A549 (cell line): Measurements from ENCODE around the gene PCBP3. TPM values are rescaled to one million over a fixed set of nuclear protein-coding genes. Genes with fewer than 3 reads are reported as not detected.

Source experiments
- ATAC-seq, 2 experiments: fragments of 200-7000 bp in 1 of 2; fragments of >200 bp in 1 of 2; cut with Nextera tagmentation in 1 of 2; cut with Tn5 transposase in 1 of 2; 3 replicates each; pipeline versions ENCODE4 v1.8.0 to v1.9.1; 2018 to 2020; ENCODE audit warnings: mild to moderate bottlenecking in 1 of 2, moderate library complexity in 1 of 2
- CTCF ChIA-PET: fragments of 300-600 bp; sonication (Branson Sonifier 250); formaldehyde crosslinking; extraction: SDS; loops from one replicate; lab custom pipeline; 2021; ENCODE audit warnings: antibody characterized with exemption, inconsistent platforms; lab: Yijun Ruan, JAX
- POLR2A ChIA-PET: fragments of 350-600 bp; formaldehyde crosslinking; extraction: SDS; loops from one replicate; lab custom pipeline; 2021; ENCODE audit warnings: antibody characterized with exemption, inconsistent platforms; lab: Yijun Ruan, JAX
- DNase-seq, 2 experiments: peaks; one replicate each; pipeline versions ENCODE4 v3.0.0 to v3.0.0-alpha.2; 2011 to 2016; ENCODE audit warnings: low read depth in 1 of 2, low spot score in 1 of 2
- FAIRE-seq: peaks from 2 replicates; lab custom pipeline; 2011; peaks lifted over from hg19 to GRCh38; lab: Jason Lieb, UNC
- H3K27ac ChIP-seq, 2 experiments: fragments of >200 bp; sonication (Bioruptor Twin); formaldehyde crosslinking; 3 replicates each; pipeline ENCODE4 v1.5.1; 2016 to 2017
- H3K4me1 ChIP-seq: fragments of >200 bp; sonication (Bioruptor Twin); formaldehyde crosslinking; 3 replicates; pipeline ENCODE4 v1.6.1; 2016
- H3K4me2 ChIP-seq: fragments of >200 bp; sonication (Bioruptor Twin); formaldehyde crosslinking; 3 replicates; pipeline ENCODE4 v1.6.1; 2016
- H3K4me3 ChIP-seq: fragments of >200 bp; sonication (Bioruptor Twin); formaldehyde crosslinking; 3 replicates; pipeline ENCODE4 v1.5.1; 2016
- H3K9me3 ChIP-seq: fragments of >200 bp; sonication (Bioruptor Twin); formaldehyde crosslinking; 3 replicates; pipeline ENCODE4 v1.6.1; 2016
- BHLHE40 ChIP-seq: IDR thresholded peaks from 2 replicates; pipeline ENCODE4 v1.6.1; 2012; ENCODE audit warnings: low read depth, low read length, inconsistent platforms
- CBX2 ChIP-seq: fragments of 200-600 bp; sonication (generic); IDR thresholded peaks from 2 replicates; pipeline ENCODE4 v1.6.1; 2016; ENCODE audit warnings: low read depth, mild to moderate bottlenecking, borderline replicate concordance
- HDAC2 ChIP-seq: fragments of 200-600 bp; sonication (generic); IDR thresholded peaks from 2 replicates; pipeline ENCODE4 v1.6.1; 2016
- HOXB5 ChIP-seq: fragments of 250-450 bp; sonication (Bioruptor Pico); IDR thresholded peaks from 2 replicates; pipeline ENCODE4 v1.5.0; 2020; ENCODE audit warnings: mild to moderate bottlenecking, moderate library complexity
- KDM1A ChIP-seq: fragments of 200-600 bp; sonication (generic); IDR thresholded peaks from 2 replicates; pipeline ENCODE4 v1.6.1; 2016; ENCODE audit warnings: low read depth, mild to moderate bottlenecking
- KDM5A ChIP-seq: fragments of 200-600 bp; sonication (generic); IDR thresholded peaks from 2 replicates; pipeline ENCODE4 v1.6.1; 2016; ENCODE audit warnings: antibody characterized with exemption, mild to moderate bottlenecking
- MAFK ChIP-seq: fragments of 450-650 bp; IDR thresholded peaks from 2 replicates; pipeline ENCODE4 v1.6.1; 2014; ENCODE audit not compliant: partially characterized antibody
- NR3C1 ChIP-seq: fragments of >200 bp; sonication (Bioruptor Twin); formaldehyde crosslinking; IDR thresholded peaks from 3 replicates; pipeline ENCODE4 v1.6.1; 2017
- PHF8 ChIP-seq: fragments of 200-600 bp; sonication (generic); IDR thresholded peaks from 2 replicates; pipeline ENCODE4 v1.6.1; 2016; ENCODE audit warnings: low read depth, mild to moderate bottlenecking, antibody characterized with exemption, moderate library complexity, borderline replicate concordance
- RARB ChIP-seq: fragments of 250-450 bp; sonication (Bioruptor Pico); IDR thresholded peaks from 2 replicates; pipeline ENCODE4 v1.8.0; 2021; ENCODE audit warnings: mild to moderate bottlenecking, moderate library complexity
- TP53 ChIP-seq: fragments of 250-450 bp; sonication (Bioruptor Pico); IDR thresholded peaks from 2 replicates; pipeline ENCODE4 v1.5.0; 2021; ENCODE audit warnings: mild to moderate bottlenecking, moderate library complexity
- WGBS: methylation state at CpG from one replicate; pipeline ENCODE4 v1.1.6; 2017; ENCODE audit errors: missing lambda C conversion rate; 5-methylcytosine and 5-hydroxymethylcytosine counted together
- polyA plus RNA-seq, 4 experiments: library from polyadenylated mRNA; depleted of rRNA in 3 of 4; stranded (reverse); fragments of >200 nt; fragmentation: RNase III in 1 of 4; extraction: RNeasy Plus Mini Kit Qiagen cat#74134 plus additional on column Dnase treatment in 1 of 4; gene quantifications; 2 replicates in 3 of 4; 3 replicates in 1 of 4; pipeline ENCODE4 v1.2.3, GENCODE V29; 2011 to 2017
- TF ChIP-seq, protein P1 (sequence below): fragments of 200-600 bp; sonication (generic); IDR thresholded peaks from 2 replicates; pipeline ENCODE4 v1.6.1; 2016; ENCODE audit warnings: antibody characterized with exemption, mild to moderate bottlenecking, moderate library complexity
- TF ChIP-seq, protein P2 (sequence below): fragments of 250-450 bp; sonication (Bioruptor Pico); IDR thresholded peaks from 2 replicates; pipeline ENCODE4 v1.5.0; 2021; ENCODE audit warnings: mild to moderate bottlenecking, moderate library complexity, borderline replicate concordance
- TF ChIP-seq, protein P3 (sequence below): fragments of >200 bp; sonication (Bioruptor Twin); formaldehyde crosslinking; IDR thresholded peaks from 3 replicates; pipeline ENCODE4 v1.5.1; 2016

The PCBP3 gene
- polyA plus RNA-seq, 2 of the 4 experiments (the other 2 are of a cell fraction), result 0.30 to 0.34 TPM

DNA sequence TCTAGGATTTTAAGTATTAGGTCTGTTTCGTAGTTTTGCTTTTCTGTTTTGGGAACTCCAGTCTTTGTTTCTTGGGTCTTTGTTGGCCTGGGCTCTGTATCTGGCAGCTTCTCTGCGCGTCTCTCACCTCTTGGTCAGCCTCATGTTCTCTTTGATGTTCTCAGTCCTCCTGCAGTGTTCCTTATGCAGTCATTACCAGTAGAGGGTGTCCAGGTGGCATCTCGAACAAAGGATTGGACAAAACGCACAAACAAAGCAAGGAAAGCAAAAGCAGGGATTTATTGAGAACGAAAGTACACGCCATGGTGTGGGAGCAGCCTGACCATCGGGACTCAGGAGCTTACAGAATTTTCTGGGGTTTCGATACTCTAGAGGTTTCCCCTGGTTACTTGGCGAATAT is 204.3 kb downstream of the PCBP3 start (continued):
- TF ChIP-seq, protein P1, sequence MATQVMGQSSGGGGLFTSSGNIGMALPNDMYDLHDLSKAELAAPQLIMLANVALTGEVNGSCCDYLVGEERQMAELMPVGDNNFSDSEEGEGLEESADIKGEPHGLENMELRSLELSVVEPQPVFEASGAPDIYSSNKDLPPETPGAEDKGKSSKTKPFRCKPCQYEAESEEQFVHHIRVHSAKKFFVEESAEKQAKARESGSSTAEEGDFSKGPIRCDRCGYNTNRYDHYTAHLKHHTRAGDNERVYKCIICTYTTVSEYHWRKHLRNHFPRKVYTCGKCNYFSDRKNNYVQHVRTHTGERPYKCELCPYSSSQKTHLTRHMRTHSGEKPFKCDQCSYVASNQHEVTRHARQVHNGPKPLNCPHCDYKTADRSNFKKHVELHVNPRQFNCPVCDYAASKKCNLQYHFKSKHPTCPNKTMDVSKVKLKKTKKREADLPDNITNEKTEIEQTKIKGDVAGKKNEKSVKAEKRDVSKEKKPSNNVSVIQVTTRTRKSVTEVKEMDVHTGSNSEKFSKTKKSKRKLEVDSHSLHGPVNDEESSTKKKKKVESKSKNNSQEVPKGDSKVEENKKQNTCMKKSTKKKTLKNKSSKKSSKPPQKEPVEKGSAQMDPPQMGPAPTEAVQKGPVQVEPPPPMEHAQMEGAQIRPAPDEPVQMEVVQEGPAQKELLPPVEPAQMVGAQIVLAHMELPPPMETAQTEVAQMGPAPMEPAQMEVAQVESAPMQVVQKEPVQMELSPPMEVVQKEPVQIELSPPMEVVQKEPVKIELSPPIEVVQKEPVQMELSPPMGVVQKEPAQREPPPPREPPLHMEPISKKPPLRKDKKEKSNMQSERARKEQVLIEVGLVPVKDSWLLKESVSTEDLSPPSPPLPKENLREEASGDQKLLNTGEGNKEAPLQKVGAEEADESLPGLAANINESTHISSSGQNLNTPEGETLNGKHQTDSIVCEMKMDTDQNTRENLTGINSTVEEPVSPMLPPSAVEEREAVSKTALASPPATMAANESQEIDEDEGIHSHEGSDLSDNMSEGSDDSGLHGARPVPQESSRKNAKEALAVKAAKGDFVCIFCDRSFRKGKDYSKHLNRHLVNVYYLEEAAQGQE, result no peak
- TF ChIP-seq TP53 (CRISPR knock-in tag) (no peak), KDM5A (no peak), HDAC2 (no peak)
- TF ChIP-seq, all 56 proteins: peak for 0

DNA sequence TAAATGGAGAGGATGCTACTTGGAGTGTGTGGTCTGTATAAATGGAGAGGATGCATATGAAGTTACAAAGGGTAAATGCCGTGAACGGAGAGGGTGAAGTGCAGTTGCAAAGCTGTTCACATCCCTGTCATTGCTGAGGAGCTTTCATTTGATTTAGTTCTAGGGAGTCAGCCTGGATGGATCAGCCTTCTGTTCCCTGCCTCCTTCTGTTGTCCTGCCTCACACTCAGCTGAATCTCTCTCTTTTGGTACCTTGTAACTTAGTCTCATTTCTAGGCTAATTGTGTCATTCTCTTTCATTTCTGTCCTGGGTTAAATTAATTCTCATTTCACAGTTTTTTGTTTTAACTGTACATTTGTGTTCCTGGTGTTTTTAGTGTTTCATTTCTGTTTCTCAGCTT is 204.8 kb downstream of the PCBP3 start:
- ChIA-PET CTCF (interaction anchor here (0.7 kb wide), 1 partner anchor 292 kb away, joined by 3 read pairs; no protein-coding TSS in a partner anchor), POLR2A (no interaction called here)
- TF ChIP-seq TP53 (CRISPR knock-in tag), result no peak
- TF ChIP-seq, protein P2, sequence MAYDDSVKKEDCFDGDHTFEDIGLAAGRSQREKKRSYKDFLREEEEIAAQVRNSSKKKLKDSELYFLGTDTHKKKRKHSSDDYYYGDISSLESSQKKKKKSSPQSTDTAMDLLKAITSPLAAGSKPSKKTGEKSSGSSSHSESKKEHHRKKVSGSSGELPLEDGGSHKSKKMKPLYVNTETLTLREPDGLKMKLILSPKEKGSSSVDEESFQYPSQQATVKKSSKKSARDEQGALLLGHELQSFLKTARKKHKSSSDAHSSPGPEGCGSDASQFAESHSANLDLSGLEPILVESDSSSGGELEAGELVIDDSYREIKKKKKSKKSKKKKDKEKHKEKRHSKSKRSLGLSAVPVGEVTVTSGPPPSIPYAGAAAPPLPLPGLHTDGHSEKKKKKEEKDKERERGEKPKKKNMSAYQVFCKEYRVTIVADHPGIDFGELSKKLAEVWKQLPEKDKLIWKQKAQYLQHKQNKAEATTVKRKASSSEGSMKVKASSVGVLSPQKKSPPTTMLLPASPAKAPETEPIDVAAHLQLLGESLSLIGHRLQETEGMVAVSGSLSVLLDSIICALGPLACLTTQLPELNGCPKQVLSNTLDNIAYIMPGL, result no peak
- no peak for TF ChIP-seq KDM1A
- no peak for TF ChIP-seq MAFK
- no peak for TF ChIP-seq CBX2
- no peak for TF ChIP-seq PHF8
- no peak for TF ChIP-seq NR3C1
- TF ChIP-seq, protein P1, result no peak
- TF ChIP-seq BHLHE40, result no peak
- no peak for TF ChIP-seq HOXB5 (CRISPR knock-in tag)
- no peak for TF ChIP-seq RARB (CRISPR knock-in tag)
- TF ChIP-seq, protein P3, sequence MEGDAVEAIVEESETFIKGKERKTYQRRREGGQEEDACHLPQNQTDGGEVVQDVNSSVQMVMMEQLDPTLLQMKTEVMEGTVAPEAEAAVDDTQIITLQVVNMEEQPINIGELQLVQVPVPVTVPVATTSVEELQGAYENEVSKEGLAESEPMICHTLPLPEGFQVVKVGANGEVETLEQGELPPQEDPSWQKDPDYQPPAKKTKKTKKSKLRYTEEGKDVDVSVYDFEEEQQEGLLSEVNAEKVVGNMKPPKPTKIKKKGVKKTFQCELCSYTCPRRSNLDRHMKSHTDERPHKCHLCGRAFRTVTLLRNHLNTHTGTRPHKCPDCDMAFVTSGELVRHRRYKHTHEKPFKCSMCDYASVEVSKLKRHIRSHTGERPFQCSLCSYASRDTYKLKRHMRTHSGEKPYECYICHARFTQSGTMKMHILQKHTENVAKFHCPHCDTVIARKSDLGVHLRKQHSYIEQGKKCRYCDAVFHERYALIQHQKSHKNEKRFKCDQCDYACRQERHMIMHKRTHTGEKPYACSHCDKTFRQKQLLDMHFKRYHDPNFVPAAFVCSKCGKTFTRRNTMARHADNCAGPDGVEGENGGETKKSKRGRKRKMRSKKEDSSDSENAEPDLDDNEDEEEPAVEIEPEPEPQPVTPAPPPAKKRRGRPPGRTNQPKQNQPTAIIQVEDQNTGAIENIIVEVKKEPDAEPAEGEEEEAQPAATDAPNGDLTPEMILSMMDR, result no peak
- WGBS, result 79% methylated on average over 2 of the region's 2 CpGs
- Histone ChIP-seq H3K27ac (no peak overlapping the region), H3K4me2 (no peak overlapping the region), H3K4me3 (no peak overlapping the region), H3K9me3 (no peaks in the 10 kb centered on the region), H3K4me1 (no peaks in the 10 kb centered on the region)
- ATAC-seq (no peak), FAIRE-seq (no peak), DNase-seq (no peak)
